ENCODE data around the gene FLRT1. TPM values are rescaled to one million over a fixed set of nuclear protein-coding genes. Genes with fewer than 3 reads are reported as not detected.

The FLRT1 gene
- polyA plus RNA-seq, 1 donor from 2014 or later, result 2.6 TPM

- Histone ChIP-seq H3K27ac (ENCODE audit: low read length) (no peak overlapping the region), H3K27me3 (ENCODE audit: insufficient read depth, low read depth, low read length) (no peaks in the 10 kb centered on the region)
These were observed 3.4 kb downstream of the FLRT1 start for GRCh38 chr11:64039012-64039665.

More at GRCh38 chr11:64039012-64039665, 3.4 kb downstream of the FLRT1 start:
- H3K9me3 ChIP-seq (ENCODE audit: low read length), result no peaks in the 10 kb centered on the region
- H2AFZ ChIP-seq (ENCODE audit: low read depth, low read length), result no peak overlapping the region
- H3K36me3 ChIP-seq (ENCODE audit: insufficient read depth, low read length), result no peaks in the 10 kb centered on the region
- H3K79me2 ChIP-seq (replicated peaks; ENCODE audit: insufficient read depth, low read length), result no peaks in the 10 kb centered on the region
- H3K9ac ChIP-seq (ENCODE audit: low read length), result no peak overlapping the region
- H3K4me3 ChIP-seq (ENCODE audit: low read length), result no peak overlapping the region
- TF ChIP-seq EP300 (conservative IDR thresholded peaks at IDR 0.05; ENCODE audit: poor library complexity, severe bottlenecking) (no peak), SMC3 (conservative IDR thresholded peaks at IDR 0.05; ENCODE audit: poor library complexity) (no peak), TAF1 (IDR thresholded peaks at IDR 0.05; ENCODE audit: low read depth) (no peak), CTCF (IDR thresholded peaks at IDR 0.05; ENCODE audit: poor library complexity, severe bottlenecking) (no peak), POLR2AphosphoS5 (IDR thresholded peaks at IDR 0.05) (no peak), REST (IDR thresholded peaks at IDR 0.05; ENCODE audit: borderline replicate concordance) (no peak), EZH2 (IDR thresholded peaks at IDR 0.05; ENCODE audit: borderline replicate concordance, insufficient read depth, low read length, poor library complexity, severe bottlenecking) (no peak), MXI1 (conservative IDR thresholded peaks at IDR 0.05; ENCODE audit: poor library complexity, severe bottlenecking) (no peak), RAD21 (conservative IDR thresholded peaks at IDR 0.05) (no peak)
- H3K4me2 ChIP-seq (ENCODE audit: low read length), result no peak overlapping the region
- no peaks in the 10 kb centered on the region for H3K9me2 ChIP-seq (ENCODE audit: insufficient read depth, low read length)
- no peaks in the 10 kb centered on the region for H3F3A ChIP-seq (ENCODE audit: insufficient read depth, low read length, poor library complexity, severe bottlenecking)
- no peaks in the 10 kb centered on the region for H4K20me1 ChIP-seq (ENCODE audit: insufficient read depth)

Measured in neural cell (in vitro differentiated cells).